COLO668 (cell line): ENCODE measurements around the gene VCL.
"Not testable (repeated sequence)": the region's sequence is repeated elsewhere in the genome, so short reads cannot be mapped to it uniquely, and the experiment has no call there.

Experiments
- DNase-seq: peaks from one replicate; lab custom pipeline; 2025; ENCODE audit not compliant: unreplicated experiment; lab: John Stamatoyannopoulos, UW

VCL gene

GRCh38 chr10:74099420-74099819 lies 101.5 kb downstream of the VCL start:
- no peak for DNase-seq

DNA sequence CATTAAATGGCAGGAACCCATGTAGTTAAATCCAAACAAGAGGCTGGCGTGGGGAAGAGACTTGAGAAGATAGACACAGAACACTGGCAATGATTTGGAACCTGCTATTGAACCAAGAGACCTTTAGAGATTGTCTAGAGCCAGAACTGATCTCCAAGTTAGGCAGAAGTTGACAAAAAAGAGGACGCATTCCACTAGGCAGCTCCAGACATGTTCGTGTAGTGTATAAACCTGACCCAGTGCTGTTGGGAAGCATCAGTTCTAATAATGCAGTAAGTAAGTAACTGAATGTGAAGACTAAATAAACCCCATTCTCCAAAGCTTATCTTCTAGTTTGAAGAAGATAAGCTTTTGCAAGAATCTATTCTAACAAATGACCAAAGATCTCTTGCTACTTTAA lies 101.9 kb downstream of the VCL start:
- no peak for DNase-seq

- no peak for DNase-seq
Observed at GRCh38 chr10:74103560-74104258, 105.8 kb downstream of the VCL start.

DNA sequence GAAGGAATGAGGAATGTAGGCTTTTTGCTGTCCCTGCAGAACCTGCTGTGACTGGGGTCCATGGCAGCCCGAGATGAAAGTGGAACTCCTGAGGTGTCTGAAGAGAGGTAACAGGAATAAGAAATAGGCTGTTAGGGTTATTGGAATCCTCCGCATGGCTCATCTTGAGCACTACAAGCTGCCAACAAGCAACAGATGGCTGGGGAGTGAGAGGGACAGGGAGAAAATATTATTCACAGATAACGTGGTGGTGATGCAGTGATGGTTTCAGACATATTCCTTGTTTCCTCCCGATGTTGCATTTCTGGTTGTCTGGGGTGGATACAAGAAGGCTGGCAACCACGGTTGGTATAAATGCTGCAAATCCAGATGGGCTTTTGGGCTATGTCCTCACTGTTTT lies 106.6 kb downstream of the VCL start:
- no peak for DNase-seq

- DNase-seq, result no peak
Observed at GRCh38 chr10:74104996-74105395, 107.1 kb downstream of the VCL start.

DNA sequence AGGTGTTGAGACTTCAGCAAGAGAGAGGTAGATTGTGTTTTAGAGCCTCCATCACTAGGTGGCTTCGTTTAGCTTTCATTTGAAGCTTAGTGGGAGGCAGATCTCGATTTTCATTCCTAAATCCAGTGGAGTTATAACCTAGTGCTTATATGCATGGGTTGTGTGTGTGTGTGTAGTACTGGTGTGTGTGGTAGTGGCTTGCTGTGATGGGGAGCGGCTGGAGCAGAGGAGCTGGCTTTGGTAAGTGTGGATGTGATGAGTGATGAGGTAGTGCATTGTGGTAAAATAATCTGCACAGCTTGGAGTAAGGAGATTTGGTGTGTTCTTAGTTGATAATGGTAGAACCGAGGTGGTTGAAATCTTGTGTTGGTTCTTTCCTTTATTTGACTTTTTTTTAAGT lies 109.5 kb downstream of the VCL start:
- DNase-seq, result no peak

DNA sequence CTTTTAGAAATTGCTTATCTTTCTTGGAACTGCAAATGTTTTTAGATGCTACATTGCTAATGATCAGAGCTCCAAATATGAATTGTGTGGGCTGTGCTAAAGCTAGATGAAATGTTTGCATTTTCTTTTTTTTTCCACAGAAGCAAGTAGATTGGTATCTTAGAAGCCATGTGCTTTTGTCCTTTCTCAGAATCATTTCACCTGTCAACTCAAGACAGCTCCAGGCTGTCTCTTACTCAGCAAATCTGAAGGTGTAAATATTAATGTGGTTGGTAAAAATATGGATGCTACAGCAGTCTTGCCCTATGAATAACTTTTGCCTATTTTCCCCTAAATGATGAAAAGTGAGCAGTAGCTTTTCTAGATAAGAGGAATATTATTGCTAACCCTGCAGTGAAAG lies 111.5 kb downstream of the VCL start:
- DNase-seq, result no peak

DNA sequence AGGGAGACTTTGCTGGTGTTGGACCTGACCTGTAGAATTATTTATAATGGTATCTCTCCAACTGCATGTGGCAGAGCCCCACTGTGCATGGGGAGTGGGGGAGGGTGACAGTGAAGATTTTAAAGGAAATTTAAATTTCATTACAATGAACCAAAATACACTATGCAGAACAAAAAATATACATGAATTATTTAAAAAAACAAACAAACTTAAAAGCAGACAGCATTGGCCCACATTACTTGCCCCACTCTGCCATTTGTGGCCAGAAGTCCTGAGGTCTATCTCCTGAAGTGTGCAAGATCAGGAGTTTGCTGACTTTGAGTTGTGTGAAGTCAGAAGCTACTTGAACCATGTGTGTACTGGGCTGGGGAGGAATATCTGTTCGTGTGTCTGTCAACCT lies 112.2 kb downstream of the VCL start:
- DNase-seq, result no peak

DNA sequence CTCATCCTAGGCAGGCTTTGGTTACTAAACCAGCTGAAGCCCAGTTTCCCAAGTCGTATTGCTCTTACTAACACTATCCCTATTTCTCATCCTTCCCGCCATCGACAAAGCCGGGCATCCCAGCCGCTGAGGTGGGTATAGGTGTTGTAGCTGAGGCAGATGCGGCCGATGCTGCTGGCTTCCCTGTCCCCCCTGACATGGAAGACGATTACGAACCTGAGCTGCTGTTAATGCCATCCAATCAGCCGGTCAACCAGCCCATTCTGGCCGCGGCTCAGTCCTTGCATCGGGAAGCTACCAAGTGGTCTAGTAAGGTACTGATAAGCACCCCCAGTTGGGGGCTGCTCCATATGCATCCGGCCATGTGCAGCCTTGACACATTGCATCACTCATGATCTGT lies 113.9 kb downstream of the VCL start:
- DNase-seq, result no peak

GRCh38 chr10:74113546-74113945 lies 115.6 kb downstream of the VCL start:
- DNase-seq, result no peak

- no peak for DNase-seq
Observed at GRCh38 chr10:74114041-74114448, 116.1 kb downstream of the VCL start.

DNA sequence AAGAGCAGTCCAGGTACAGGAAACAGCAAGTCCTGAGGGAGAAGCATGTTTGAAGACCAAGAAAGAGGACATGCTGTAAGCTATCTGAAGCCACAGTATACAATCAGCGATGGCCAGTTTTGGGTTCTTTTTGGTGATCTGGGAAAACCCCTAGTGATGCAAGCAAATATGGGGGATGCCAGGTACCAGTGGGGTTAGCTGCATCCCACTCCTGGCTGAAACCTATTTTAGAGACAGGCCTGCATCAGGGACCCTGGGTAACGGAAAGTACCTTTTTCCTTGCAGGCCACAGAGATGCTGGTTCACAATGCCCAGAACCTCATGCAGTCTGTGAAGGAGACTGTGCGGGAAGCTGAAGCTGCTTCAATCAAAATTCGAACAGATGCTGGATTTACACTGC lies 119.8 kb downstream of the VCL start:
- no peak for DNase-seq

- no peak for DNase-seq
Observed at GRCh38 chr10:74118804-74119203, 120.9 kb downstream of the VCL start.

- DNase-seq, result no peak
Observed at GRCh38 chr10:74120911-74121310, 123.0 kb downstream of the VCL start.

DNA sequence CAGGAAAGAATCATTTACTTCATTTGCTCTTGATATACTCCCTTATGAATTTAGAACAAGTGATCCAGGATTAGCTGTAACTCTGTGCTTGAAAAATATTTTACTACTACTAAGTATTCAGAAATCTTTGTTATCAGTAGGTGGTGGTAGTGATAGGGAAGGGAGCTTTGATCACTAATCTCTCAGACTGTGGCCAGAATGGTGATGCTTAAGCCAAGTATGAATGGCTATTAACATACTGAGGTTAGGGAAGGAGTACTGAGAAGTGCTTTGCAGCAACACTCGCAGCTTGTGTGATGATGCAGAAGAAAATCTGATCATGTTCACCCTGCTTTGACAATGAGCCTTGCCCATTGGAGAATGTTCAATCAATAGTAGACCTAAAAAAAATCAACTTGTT lies 123.5 kb downstream of the VCL start:
- DNase-seq, result no peak

GRCh38 chr10:74122060-74122459 lies 124.1 kb downstream of the VCL start:
- no peak for DNase-seq

DNA sequence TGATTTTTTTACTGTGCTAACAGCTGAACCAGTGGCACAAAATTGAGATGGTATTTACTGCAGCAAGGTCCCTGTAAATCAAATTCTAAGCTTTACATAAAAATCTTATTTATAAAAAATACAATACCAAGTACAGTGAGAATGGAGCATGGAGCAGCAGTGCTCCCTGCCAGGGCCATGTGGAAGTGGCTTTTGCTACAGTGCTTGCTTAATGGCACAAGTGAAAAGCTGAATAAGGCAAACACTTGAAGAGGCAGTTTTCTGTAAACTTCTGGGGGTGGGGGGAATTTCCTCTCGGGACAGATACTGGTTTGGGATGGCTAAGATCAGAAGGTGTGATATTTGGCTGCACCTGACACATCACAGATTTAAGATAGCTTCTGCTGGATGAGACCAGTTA lies 125.2 kb downstream of the VCL start:
- DNase-seq, result no peak

DNA sequence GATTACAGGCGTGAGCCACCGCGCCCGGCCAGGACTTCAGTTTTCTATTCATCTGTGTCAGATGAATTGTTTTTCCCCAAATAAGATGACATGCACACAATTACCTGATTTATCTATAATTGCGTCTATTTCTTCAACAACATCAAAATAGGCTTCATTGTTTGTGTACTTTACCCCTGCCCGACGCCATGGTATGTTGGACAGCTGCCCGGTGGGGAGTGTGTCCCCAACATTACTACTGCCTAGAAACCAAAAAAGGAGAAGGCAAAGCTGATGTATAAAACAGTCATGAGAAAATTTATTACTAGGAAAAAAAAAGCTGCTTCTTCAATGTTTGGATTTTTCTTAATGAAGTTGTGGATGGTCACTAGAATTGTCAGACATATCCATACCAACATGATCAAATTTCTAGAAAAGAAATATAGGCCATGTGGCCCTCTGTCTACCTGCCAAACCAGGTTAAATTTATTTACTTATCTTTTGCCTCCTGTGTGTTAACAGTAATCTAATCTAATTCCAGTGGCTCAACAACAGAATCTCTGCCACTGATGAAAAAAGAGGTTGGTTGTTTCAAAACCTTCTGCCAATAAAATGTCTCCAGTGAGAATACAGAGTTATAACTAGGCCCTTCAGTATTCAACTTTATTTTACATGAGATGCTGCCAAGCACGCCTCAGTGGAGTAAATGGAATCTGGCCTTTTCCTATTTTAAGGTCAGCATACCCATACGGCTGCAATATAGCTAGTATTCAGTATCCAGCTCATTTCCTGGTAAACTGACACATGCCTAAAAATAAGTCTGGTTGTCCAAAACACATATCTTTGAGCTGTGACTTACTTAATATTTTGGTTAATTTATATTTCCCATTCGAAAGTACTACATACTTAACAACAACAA lies 136.3 kb downstream of the VCL start:
- DNase-seq, result peak; percentile 0

DNA sequence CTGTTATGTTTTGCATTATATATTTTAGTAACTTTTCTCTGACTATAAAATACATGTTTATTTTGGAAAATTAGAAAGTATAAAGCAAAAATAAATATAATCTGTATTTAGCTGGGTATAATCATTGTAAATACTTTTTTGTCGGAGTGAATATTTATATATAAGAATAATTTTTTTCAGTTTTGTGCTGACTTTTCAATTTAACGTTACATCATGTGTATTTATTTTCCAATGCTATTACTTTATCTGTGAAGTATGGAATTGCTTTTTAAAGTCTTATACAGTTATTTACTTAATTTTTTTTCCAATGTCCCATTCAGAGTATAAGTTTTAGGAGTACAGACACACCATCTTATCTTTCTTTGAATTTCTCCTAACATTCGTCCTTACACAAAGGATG lies 137.5 kb downstream of the VCL start:
- DNase-seq, result no peak

GRCh38 chr10:74137992-74138391 lies 140.1 kb downstream of the VCL start:
- peak; percentile 4 for DNase-seq

DNA sequence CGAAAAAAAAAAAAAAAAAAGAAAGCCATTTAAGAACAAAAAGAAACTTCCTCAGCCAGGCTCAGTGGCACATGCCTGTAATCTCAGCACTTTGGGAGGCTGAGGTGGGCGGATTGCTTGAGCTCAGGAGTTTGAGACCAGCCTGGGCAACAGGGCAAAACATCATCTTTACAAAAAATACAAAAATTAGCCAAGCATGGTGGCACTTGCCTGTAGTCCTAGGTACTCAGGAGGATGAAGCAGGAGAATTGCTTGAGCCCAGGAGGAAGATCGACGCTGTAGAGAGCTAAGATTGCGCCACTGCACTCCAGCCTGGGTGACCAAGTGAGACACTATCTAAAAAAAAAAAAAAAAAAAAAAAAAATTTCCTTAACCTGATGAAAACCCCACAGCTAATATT lies 140.7 kb downstream of the VCL start:
- DNase-seq, result not testable (repeated sequence)

- DNase-seq, result no peak
Observed at GRCh38 chr10:74139981-74140380, 142.1 kb downstream of the VCL start.
